ENCODE results near the gene GRM5.

GRCh38 chr11:88597387-88597786 is 468.4 kb downstream of the GRM5 start:
- no peak for TF ChIP-seq CTCF (conservative IDR thresholded peaks at IDR 0.05 in 1 of 2, IDR thresholded peaks at IDR 0.05 in 1 of 2; ENCODE audit: low read depth in 1 of 2, low read length in 2 of 2)
- no peak for TF ChIP-seq EZH2 (IDR thresholded peaks at IDR 0.05; ENCODE audit: low read length, missing control alignments)
